ENCODE measurements around the gene GRIN2C.

The GRIN2C gene

DNA sequence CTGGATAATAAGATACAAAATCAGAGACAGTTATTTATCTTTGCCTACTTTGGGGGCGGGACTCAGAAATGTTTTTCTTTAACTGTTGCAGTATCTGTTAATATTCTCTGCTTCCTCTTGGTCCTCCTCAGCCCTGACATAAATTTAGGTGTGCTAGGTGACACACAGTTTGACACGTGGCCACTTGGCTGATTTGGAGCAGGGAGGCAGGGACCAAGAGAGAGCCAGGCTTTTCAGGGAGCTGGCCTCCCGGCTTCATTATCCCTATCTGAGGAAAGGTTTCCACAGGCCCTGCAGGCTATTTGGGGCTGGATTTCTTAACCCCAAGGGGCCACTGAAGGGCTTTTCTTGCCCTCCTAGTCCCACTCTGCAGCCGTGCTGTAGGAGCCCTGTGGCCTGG is 63.5 kb downstream of the GRIN2C start:
- no peak for DNase-seq

- DNase-seq = no peak
Observed at GRCh38 chr17:74795327-74796020, 64.2 kb downstream of the GRIN2C start.

DNA sequence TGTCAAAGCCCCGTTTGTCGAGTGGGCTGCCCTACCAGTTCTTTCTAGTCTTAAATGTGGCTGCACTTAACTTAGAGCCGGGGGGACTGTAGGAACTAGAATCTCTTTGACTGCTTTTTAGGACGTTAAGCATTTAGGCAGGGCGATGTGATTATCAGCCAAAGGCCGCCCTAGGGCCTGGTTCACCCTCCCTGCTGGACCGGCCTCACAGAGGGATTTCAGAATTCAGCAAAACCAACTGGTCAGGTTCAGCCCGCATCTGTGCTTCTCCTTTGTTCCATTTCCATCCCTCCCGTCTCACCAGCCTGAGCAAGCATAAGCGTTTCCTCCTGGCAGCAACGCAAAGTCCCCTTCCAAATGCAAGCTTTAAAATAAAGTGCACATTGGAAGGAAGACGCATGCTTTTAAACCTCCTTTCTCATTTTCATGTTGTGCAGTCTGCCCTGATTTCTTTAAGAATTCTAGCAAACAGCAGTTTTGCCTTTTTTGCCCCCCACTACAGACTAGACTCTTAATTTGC is 67.0 kb downstream of the GRIN2C start:
- DNase-seq = no peak
